MM.1S (cell line): Measurements from ENCODE around the gene TACC2.

Source experiments
- DNase-seq: peaks from one replicate; pipeline ENCODE4 v3.0.0-alpha.2; 2015
- H2AFZ ChIP-seq: fragments of 300-600 bp; sonication (generic); 2 replicates; pipeline ENCODE4 v1.6.0; 2016; ENCODE audit warnings: antibody characterized with exemption, low read length
- H3F3A ChIP-seq: fragments of 300-600 bp; sonication (generic); 2 replicates; pipeline ENCODE4 v1.6.1; 2016; ENCODE audit warnings: mild to moderate bottlenecking, antibody characterized with exemption, low read length, moderate library complexity, mixed read lengths; ENCODE audit not compliant: insufficient read depth
- H3K27ac ChIP-seq: fragments of 300-600 bp; sonication (generic); 2 replicates; pipeline ENCODE4 v1.5.1; 2016; ENCODE audit warnings: mild to moderate bottlenecking, low read length
- H3K27me3 ChIP-seq: fragments of 300-600 bp; sonication (generic); replicated peaks from 2 replicates; pipeline ENCODE4 v1.6.0; 2016; ENCODE audit warnings: low read length; ENCODE audit not compliant: insufficient read depth
- H3K36me3 ChIP-seq: fragments of 300-600 bp; sonication (generic); replicated peaks from 2 replicates; pipeline ENCODE4 v1.6.1; 2016; ENCODE audit warnings: mild to moderate bottlenecking, low read length, mixed read lengths; ENCODE audit not compliant: insufficient read depth
- H3K4me1 ChIP-seq: fragments of 300-600 bp; sonication (generic); 2 replicates; pipeline ENCODE4 v1.6.1; 2016; ENCODE audit warnings: low read length, mixed read lengths
- H3K4me2 ChIP-seq: fragments of 300-600 bp; sonication (generic); 2 replicates; pipeline ENCODE4 v1.6.0; 2016; ENCODE audit warnings: low read depth, low read length
- H3K4me3 ChIP-seq: fragments of 300-600 bp; sonication (generic); 2 replicates; pipeline ENCODE4 v1.5.1; 2016; ENCODE audit warnings: low read length, mixed read lengths
- H3K79me2 ChIP-seq: fragments of 300-600 bp; sonication (generic); 2 replicates; pipeline ENCODE4 v1.6.1; 2016; ENCODE audit warnings: mixed run types, low read length, mixed read lengths
- H3K9ac ChIP-seq: fragments of 300-600 bp; sonication (generic); 2 replicates; pipeline ENCODE4 v1.6.1; 2016; ENCODE audit warnings: low read length, mixed read lengths
- H3K9me2 ChIP-seq: fragments of 300-600 bp; sonication (generic); replicated peaks from 2 replicates; pipeline ENCODE4 v1.6.1; 2016; ENCODE audit warnings: mild to moderate bottlenecking, low read length, mixed read lengths; ENCODE audit not compliant: insufficient read depth
- H3K9me3 ChIP-seq: fragments of 300-600 bp; sonication (generic); replicated peaks from 2 replicates; pipeline ENCODE4 v1.6.1; 2016; ENCODE audit warnings: mild to moderate bottlenecking, low read length, mixed read lengths; ENCODE audit not compliant: insufficient read depth
- H4K20me1 ChIP-seq: fragments of 300-600 bp; sonication (generic); 2 replicates; pipeline ENCODE4 v1.6.1; 2016; ENCODE audit warnings: mild to moderate bottlenecking, low read length, moderate library complexity, mixed read lengths; ENCODE audit not compliant: insufficient read depth
- EZH2 ChIP-seq: fragments of 300-600 bp; sonication (generic); optimal IDR thresholded peaks from 2 replicates; pipeline ENCODE3; 2017; ENCODE audit warnings: low read depth, mild to moderate bottlenecking, antibody characterized with exemption, low read length, mixed read lengths
- EZH2phosphoT487 ChIP-seq: fragments of 300-600 bp; sonication (generic); IDR thresholded peaks from 2 replicates; pipeline ENCODE4 v1.6.1; 2018; ENCODE audit warnings: antibody characterized with exemption, low read length
- TF ChIP-seq, protein P1 (sequence below): fragments of 300-600 bp; sonication (generic); IDR thresholded peaks from 2 replicates; pipeline ENCODE4 v1.5.1; 2016; ENCODE audit warnings: antibody characterized with exemption, low read length, mixed read lengths

Gene TACC2

GRCh38 chr10:122298598-122299301 is 309.8 kb downstream of the TACC2 start:
- H3K79me2 ChIP-seq = no peaks in the 10 kb centered on the region
- no peaks in the 10 kb centered on the region for H3K9me2 ChIP-seq
- peak; percentile 53 for DNase-seq
- TF ChIP-seq, protein P1, sequence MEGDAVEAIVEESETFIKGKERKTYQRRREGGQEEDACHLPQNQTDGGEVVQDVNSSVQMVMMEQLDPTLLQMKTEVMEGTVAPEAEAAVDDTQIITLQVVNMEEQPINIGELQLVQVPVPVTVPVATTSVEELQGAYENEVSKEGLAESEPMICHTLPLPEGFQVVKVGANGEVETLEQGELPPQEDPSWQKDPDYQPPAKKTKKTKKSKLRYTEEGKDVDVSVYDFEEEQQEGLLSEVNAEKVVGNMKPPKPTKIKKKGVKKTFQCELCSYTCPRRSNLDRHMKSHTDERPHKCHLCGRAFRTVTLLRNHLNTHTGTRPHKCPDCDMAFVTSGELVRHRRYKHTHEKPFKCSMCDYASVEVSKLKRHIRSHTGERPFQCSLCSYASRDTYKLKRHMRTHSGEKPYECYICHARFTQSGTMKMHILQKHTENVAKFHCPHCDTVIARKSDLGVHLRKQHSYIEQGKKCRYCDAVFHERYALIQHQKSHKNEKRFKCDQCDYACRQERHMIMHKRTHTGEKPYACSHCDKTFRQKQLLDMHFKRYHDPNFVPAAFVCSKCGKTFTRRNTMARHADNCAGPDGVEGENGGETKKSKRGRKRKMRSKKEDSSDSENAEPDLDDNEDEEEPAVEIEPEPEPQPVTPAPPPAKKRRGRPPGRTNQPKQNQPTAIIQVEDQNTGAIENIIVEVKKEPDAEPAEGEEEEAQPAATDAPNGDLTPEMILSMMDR = peak; percentile 75
- TF ChIP-seq EZH2 = no peak
- H3K4me2 ChIP-seq = no peak overlapping the region
- H3K9me3 ChIP-seq = no peaks in the 10 kb centered on the region
- H3K4me3 ChIP-seq = no peak overlapping the region
- no peaks in the 10 kb centered on the region; the same call in 1 of the 2 replicates for H3K27me3 ChIP-seq
- no peaks in the 10 kb centered on the region for H4K20me1 ChIP-seq
- H3F3A ChIP-seq = no peaks in the 10 kb centered on the region
- H3K27ac ChIP-seq = no peak overlapping the region
- H3K4me1 ChIP-seq = no peaks in the 10 kb centered on the region
- no peak overlapping the region for H3K9ac ChIP-seq
- no peak overlapping the region for H2AFZ ChIP-seq
- no peaks in the 10 kb centered on the region for H3K36me3 ChIP-seq

GRCh38 chr10:122299423-122300075 is 310.6 kb downstream of the TACC2 start:
- H2AFZ ChIP-seq = no peak overlapping the region
- no peaks in the 10 kb centered on the region for H3K79me2 ChIP-seq
- DNase-seq = no peak
- no peaks in the 10 kb centered on the region for H3K36me3 ChIP-seq
- H3K9me3 ChIP-seq = no peaks in the 10 kb centered on the region
- H3K27ac ChIP-seq = no peak overlapping the region
- no peaks in the 10 kb centered on the region for H3K4me1 ChIP-seq
- no peaks in the 10 kb centered on the region for H3K9me2 ChIP-seq
- no peak overlapping the region for H3K9ac ChIP-seq
- no peaks in the 10 kb centered on the region for H4K20me1 ChIP-seq
- no peaks in the 10 kb centered on the region for H3F3A ChIP-seq
- TF ChIP-seq EZH2phosphoT487 = no peak
- no peaks in the 10 kb centered on the region; the same call in 1 of the 2 replicates for H3K27me3 ChIP-seq
- H3K4me2 ChIP-seq = no peak overlapping the region
- H3K4me3 ChIP-seq = no peak overlapping the region

- H3K27me3 ChIP-seq = no peaks in the 10 kb centered on the region
- H3K4me3 ChIP-seq = no peak overlapping the region
- no peak overlapping the region for H2AFZ ChIP-seq
- no peaks in the 10 kb centered on the region for H3K4me1 ChIP-seq
- H3K9ac ChIP-seq = no peak overlapping the region
- H3F3A ChIP-seq = no peaks in the 10 kb centered on the region
- H3K27ac ChIP-seq = no peak overlapping the region
- no peaks in the 10 kb centered on the region for H3K79me2 ChIP-seq
- no peak for DNase-seq
- H3K36me3 ChIP-seq = no peaks in the 10 kb centered on the region
- TF ChIP-seq, protein P1 = no peak
- TF ChIP-seq EZH2phosphoT487 (no peak), EZH2 (no peak)
- H3K9me2 ChIP-seq = no peaks in the 10 kb centered on the region
- H4K20me1 ChIP-seq = no peaks in the 10 kb centered on the region
- no peak overlapping the region for H3K4me2 ChIP-seq
- no peaks in the 10 kb centered on the region for H3K9me3 ChIP-seq
These were observed 312.3 kb downstream of the TACC2 start for GRCh38 chr10:122301055-122301810.
